Measurements from ENCODE around the gene GSPT1.
"Not testable (repeated sequence)": the region's sequence is repeated elsewhere in the genome, so short reads cannot be mapped to it uniquely, and the experiment has no call there.

GSPT1 gene

GRCh38 chr16:11828696-11829095 is 87.1 kb downstream of the GSPT1 start:
- no peak for TF ChIP-seq CTCF (conservative IDR thresholded peaks at IDR 0.05; ENCODE audit: control insufficient read depth, insufficient read depth, low read depth, low read length)
- H3K4me3 ChIP-seq (ENCODE audit: control insufficient read depth, low read depth, low read length), result no peak overlapping the region
- DNase-seq (ENCODE audit: low read depth), result no peak

- not testable (repeated sequence) for DNase-seq (ENCODE audit: low read depth); H3K4me3 ChIP-seq (ENCODE audit: control insufficient read depth, low read depth, low read length)
Measured at GRCh38 chr16:11825520-11826165, 90.1 kb downstream of the GSPT1 start.

DNA sequence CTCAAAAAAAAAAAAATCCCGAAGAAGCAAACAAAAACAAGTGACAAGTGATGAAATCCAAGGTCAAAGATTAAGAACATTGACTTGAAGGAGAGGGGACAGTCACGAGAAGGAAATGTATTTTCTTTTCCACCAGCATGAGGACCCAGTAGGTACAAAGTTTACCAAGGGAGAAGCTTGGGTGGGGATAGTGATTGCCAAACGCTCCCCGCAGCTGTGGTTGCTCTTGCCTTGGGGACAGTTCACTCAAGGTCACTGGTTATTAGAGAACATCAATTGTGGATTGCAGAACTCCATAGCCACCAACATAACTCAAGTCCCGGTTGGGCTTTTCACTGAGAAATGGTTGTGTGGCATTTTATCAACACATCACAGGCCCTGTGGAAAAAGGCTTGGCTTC is 91.4 kb downstream of the GSPT1 start:
- H3K4me3 ChIP-seq (ENCODE audit: control insufficient read depth, low read depth, low read length), result no peak overlapping the region
- DNase-seq (ENCODE audit: low read depth), result no peak
- TF ChIP-seq CTCF (conservative IDR thresholded peaks at IDR 0.05; ENCODE audit: control insufficient read depth, insufficient read depth, low read depth, low read length), result no peak

GRCh38 chr16:11823645-11824044 is 92.1 kb downstream of the GSPT1 start:
- not testable (repeated sequence) for DNase-seq (ENCODE audit: low read depth); H3K4me3 ChIP-seq (ENCODE audit: control insufficient read depth, low read depth, low read length)

DNA sequence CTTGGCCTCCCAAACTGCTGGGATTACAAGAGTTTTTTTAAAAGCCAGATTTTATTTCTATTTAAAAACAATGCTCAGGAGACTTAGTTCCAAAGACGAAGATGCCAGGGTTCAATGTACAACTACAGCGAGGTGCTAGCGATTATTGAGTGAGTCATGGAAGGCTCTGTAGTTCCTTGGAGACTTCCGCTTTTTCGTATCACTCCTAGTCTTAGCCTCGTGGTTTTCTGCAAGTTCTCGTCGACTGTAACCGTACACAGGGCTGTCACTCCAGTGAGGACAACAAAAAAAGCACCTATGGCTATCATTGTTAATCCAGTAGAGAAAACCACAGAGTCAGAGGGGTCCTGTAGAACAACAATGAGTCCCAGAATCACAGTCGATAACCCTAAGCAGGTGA is 96.0 kb downstream of the GSPT1 start:
- no peak for TF ChIP-seq CTCF (conservative IDR thresholded peaks at IDR 0.05; ENCODE audit: control insufficient read depth, insufficient read depth, low read depth, low read length)
- no peak overlapping the region for H3K4me3 ChIP-seq (ENCODE audit: control insufficient read depth, low read depth, low read length)
- no peak for DNase-seq (ENCODE audit: low read depth)

DNA sequence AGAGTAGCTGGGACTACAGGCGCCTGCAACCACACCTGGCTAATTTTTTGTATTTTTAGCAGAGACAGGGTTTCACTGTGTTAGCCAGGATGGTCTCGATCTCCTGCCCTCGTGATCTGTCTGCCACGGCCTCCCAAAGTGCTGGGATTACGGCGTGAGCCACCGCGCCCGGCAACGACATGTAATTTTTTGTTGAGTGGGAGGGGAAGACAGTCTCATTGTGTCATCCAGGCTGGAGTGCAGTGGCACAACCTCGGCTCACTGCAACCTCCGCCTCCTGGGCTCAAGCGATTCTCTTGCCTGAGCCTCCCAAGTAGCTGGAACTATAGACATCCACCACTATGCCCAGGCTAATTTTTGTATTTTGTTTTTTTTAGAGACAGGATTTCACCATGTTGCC is 96.8 kb downstream of the GSPT1 start:
- not testable (repeated sequence) for DNase-seq (ENCODE audit: low read depth); H3K4me3 ChIP-seq (ENCODE audit: control insufficient read depth, low read depth, low read length)

All from fibroblast of mammary gland (primary cell).